Measurements from ENCODE around the gene CMTM4.

GRCh38 chr16:66662445-66663194, 33.9 kb downstream of the CMTM4 start:
- TF ChIP-seq EZH2 (IDR thresholded peaks at IDR 0.05; ENCODE audit: insufficient read depth, poor library complexity, severe bottlenecking): no peak
- no peak for TF ChIP-seq EZH2phosphoT487 (IDR thresholded peaks at IDR 0.05; ENCODE audit: insufficient read depth, low read depth)
